ENCODE measurements around the gene CAV3.

GRCh38 chr3:8730656-8731055 lies 2.9 kb upstream of the CAV3 start:
- TF ChIP-seq, protein P1, sequence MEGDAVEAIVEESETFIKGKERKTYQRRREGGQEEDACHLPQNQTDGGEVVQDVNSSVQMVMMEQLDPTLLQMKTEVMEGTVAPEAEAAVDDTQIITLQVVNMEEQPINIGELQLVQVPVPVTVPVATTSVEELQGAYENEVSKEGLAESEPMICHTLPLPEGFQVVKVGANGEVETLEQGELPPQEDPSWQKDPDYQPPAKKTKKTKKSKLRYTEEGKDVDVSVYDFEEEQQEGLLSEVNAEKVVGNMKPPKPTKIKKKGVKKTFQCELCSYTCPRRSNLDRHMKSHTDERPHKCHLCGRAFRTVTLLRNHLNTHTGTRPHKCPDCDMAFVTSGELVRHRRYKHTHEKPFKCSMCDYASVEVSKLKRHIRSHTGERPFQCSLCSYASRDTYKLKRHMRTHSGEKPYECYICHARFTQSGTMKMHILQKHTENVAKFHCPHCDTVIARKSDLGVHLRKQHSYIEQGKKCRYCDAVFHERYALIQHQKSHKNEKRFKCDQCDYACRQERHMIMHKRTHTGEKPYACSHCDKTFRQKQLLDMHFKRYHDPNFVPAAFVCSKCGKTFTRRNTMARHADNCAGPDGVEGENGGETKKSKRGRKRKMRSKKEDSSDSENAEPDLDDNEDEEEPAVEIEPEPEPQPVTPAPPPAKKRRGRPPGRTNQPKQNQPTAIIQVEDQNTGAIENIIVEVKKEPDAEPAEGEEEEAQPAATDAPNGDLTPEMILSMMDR (IDR thresholded peaks at IDR 0.05) = no peak
- TF ChIP-seq POLR2A (IDR thresholded peaks at IDR 0.05) = no peak

Measured in lower leg skin (tissue), 3 donors.